ENCODE data around the gene GLIS1.
"Not testable (repeated sequence)": the region's sequence is repeated elsewhere in the genome, so short reads cannot be mapped to it uniquely, and the experiment has no call there.

The GLIS1 gene

DNA sequence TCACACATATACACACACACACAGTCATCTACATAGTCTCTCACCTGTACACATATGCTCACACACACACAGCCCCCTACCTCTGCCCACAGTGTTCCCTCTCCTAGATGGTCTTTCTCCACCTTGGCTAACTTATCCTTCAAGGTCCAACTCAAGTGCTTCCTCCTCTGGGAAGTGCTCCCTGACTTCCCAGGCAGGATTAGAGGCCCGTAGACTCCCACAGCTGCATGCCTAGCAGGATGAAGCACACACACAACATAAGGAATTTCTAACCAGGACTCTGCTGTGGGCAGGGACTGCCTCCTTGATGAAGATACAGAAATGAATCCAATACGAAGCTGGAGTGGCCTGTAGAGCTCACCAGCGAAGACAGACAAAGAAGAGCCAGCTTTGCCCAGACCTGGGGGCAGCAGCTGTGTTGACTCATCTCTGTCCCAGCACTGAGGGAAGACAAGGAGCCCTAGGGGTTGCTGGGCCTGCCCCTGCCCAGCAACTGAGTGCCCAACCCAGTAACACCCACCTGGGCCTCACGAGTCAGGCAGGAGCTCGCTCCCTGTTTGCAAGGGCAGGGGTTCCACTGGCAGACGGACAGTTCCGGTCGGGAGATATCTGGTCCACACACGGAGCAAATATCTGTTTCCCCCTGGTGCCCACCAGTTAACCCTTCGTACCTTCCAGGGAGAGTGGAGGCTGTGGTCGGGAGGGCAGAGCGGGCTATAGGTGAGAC lies 178.9 kb downstream of the GLIS1 start:
- no peak for DNase-seq (ENCODE audit: low read depth)
- H3K4me3 ChIP-seq (ENCODE audit: low read length), result no peak overlapping the region
- TF ChIP-seq CTCF (conservative IDR thresholded peaks at IDR 0.05; ENCODE audit: low read depth, low read length), result no peak

GRCh38 chr1:53559391-53559815 lies 179.6 kb downstream of the GLIS1 start:
- H3K4me3 ChIP-seq (ENCODE audit: low read length), result no peak overlapping the region
- no peak for DNase-seq (ENCODE audit: low read depth)
- TF ChIP-seq CTCF (conservative IDR thresholded peaks at IDR 0.05; ENCODE audit: low read depth, low read length), result no peak

DNA sequence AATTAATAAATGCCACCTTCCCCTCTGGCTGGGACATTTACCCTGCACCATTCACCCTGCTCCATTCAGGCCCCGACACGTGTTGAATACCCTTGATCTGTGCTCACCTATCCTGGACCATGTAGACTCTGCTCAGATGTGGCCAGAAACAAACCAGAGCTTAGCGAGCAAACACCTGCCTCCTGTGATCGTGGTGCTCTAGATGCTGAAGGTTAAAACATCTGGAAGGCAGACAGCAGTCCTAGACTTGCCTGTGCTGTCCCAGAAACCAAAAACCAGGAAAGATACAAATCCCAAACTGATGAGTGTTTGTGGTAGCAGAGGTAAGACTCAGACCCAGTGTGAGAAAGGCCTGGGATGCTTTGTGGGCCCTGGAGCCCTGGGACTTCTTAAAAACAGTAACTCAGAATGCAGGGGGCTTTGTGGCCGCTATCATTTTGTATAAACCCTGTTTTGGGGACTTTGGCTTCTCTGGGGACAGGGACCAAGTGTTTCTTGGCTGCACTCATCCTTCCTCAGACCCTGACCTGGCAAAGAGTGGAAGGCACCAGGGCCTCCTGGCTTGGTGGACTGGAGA lies 180.1 kb downstream of the GLIS1 start:
- no peak for DNase-seq (ENCODE audit: low read depth)
- TF ChIP-seq CTCF (conservative IDR thresholded peaks at IDR 0.05; ENCODE audit: low read depth, low read length), result no peak
- no peak overlapping the region for H3K4me3 ChIP-seq (ENCODE audit: low read length)

DNA sequence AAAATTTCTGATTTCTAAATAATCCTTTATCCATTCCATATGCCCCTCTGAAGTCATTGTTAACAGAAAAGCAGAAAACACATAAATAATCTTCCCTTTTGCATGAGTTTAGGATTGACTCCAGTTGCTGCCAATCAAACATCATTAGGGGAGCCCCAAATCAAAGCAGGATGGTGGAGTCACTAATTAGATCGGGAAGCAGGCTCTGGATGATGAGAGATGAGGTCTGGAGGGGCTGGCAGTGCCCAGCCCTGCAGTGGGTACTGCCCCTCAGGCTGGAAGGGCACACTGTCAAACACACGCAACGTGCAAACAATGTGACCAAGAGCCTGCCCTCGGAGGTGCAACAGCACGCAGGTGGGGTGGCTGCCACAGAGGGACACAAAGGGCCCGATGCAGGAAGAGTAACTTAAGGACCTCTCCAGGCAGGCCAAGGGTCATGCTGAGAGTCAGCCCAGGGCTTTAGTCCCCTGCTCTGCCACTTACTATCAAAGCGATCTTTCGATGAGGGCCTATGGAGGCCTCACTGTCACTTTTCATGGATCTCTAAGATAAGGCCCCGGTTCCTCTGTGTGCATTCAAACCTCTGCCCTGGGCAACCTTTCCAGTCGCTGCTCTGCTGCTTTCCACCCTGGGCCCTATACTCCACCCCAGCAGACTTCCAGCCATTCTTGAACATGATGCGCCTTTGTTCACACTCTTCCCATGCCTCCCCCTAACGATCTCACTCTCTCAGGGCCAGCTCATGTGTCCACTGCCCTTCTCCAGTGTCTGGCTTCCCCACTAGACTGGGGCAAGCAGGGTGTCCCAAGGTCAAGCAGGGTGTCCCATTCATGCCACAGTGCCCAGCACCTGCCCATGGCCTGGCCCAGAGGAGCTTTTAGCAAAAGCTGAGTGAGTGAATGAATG lies 180.9 kb downstream of the GLIS1 start:
- no peak overlapping the region for H3K4me3 ChIP-seq (ENCODE audit: low read length)
- no peak for TF ChIP-seq CTCF (conservative IDR thresholded peaks at IDR 0.05; ENCODE audit: low read depth, low read length)
- DNase-seq (ENCODE audit: low read depth), result no peak

GRCh38 chr1:53557369-53557768 lies 181.6 kb downstream of the GLIS1 start:
- H3K4me3 ChIP-seq (ENCODE audit: low read length), result no peak overlapping the region
- DNase-seq (ENCODE audit: low read depth), result no peak
- no peak for TF ChIP-seq CTCF (conservative IDR thresholded peaks at IDR 0.05; ENCODE audit: low read depth, low read length)

DNA sequence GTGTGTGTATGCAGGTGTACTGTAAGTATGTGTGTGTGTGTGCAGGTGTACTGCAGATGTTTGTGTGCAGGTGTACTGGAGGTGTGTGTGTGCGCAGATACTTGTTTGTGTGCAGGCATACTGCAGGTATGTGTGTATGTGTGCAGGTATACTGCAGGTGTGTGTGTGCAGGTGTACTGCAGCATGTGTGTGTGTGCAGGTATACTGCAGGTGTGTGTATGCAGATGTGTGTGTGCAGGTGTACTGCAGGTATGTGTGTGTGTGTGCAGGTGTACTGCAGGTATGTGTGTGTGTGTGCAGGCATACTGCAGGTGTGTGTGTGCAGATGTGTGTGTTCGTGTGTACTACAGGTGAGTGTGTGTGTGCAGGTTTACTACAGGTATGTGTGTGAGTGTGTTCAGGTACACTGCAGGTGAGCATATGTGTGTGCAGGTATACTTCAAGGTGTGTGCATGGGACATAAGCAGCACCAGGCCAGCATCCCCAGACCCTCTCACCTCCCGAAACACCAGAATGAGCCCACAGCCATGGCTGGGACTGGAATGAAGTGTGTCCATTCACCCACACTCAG lies 182.2 kb downstream of the GLIS1 start:
- DNase-seq (ENCODE audit: low read depth), result no peak
- H3K4me3 ChIP-seq (ENCODE audit: low read length), result no peak overlapping the region
- no peak for TF ChIP-seq CTCF (conservative IDR thresholded peaks at IDR 0.05; ENCODE audit: low read depth, low read length)

DNA sequence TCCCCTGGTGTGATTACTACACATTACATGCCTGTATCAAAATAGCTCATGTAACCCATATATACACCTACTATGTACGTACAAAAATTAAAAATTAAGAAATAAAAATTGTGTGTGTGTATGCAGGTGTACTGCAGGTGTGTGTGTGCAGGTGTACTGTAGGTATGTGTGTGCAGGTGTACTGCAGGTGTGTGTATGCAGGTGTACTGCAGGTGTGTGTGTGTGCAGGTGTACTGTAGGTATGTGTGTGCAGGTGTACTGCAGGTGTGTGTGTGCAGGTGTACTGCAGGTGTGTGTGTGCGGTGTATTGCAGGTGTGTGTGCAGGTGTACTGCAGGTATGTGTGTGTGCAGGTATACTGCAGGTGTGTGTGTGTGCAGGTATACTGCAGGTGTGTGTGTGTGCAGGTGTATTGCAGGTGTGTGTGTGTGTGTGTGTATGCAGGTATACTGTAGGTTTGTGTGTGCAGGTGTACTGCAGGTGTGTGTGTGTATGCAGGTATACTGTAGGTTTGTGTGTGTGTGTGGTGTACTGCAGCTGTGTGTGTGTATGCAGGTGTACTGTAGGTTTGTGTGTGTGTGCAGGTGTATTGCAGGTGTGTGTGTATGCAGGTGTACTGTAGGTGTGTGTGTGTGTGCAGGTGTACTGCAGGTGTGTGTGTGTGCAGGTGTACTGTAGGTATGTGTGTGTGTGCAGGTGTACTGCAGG lies 183.2 kb downstream of the GLIS1 start:
- DNase-seq (ENCODE audit: low read depth); H3K4me3 ChIP-seq (ENCODE audit: low read length): not testable (repeated sequence)

Measured in retinal pigment epithelial cell (primary cell).